ENCODE data around the gene POLN.

POLN gene

DNA sequence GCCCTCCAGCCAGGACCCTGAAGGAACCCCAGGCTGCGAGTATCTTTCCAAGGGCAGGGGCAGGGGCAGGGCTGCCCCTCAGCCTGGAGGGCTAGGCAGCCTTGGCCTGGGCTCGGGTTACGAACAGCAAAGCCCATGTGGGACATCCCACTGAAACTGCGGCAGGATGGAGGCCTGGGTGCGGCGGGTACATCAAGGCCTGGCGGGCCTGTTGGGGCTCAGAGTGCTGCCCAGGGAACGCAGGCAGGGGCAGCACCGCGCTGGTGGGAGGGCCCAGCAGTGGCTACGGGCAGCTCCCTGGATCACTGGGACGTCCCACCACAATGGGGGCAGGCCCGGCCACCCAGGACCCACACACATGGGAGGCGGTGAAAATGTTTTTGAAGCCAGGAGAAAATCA, 171.9 kb downstream of the POLN start:
- DNase-seq (ENCODE audit: low read depth): no peak

DNA sequence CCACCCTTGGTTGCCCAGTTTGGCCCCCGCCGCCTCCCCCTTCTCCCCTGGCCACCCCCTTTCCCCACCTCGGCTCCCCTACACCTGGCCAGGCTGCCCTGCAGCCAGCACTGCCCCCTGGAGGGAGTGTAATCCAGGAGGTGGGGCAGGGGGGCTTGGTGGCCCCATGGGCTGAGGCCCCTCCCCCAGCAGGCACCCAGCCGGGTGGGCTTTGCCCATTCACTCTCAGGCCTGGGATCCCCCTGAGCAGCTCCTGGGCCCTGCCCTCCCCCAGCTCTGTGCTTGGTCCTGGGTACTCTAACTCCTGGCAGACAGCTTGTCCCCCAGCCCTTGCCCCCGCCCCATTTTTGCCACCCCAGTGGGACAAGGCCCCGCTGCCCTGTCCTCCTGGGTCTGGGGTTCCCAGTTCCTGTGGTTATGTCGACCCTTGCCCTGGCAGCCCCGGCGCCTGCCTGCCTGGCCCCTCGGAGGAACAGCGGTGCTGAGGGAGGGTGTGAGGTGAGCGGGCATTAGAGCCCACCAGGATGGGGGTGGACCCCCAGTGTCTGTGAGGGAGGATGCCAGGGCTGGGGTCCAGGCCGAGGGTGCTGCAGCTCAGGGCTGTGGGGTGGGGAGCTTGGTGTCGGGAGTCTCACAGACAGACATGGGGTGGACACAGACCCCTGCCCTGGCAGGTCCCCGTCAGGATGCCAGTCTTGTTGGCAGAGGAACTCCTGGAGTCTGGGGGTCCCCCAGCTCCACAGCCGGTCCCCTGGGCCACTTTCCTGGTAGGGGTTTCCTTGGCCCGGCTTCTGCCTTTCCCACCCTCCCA, 172.6 kb downstream of the POLN start:
- no peak for DNase-seq (ENCODE audit: low read depth)

DNA sequence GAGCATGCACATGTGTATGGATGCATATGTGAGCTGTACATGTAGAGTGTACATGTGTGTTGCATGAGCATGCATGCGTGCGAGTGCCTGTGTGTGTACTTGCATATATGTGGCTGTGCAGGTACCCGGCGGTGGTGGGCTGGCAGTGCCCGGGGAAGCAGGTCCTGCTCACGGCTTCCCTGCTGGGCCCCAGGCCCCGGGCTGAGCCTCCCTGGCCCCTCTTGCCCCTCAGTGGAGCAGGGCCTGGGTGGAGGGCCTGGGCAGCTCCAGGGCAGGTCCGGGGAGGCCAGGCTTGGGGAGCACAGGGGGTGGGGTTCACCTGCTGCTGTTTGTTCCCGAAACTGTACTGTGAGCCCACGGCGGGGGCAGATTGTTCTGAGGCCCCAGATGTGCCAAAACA, 173.4 kb downstream of the POLN start:
- no peak for DNase-seq (ENCODE audit: low read depth)

DNA sequence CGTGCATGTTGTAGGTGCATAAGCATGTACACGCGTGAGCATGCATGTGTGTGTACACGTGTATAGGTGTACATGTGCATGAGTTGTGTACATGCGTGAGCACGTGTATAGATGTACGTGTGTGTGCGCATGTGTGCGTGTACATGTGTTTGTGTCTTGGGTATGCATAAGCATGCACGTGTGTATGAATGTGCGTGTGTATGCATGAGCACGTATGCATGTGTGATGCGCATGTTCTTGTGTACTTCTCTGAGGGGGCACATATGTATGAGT, 173.8 kb downstream of the POLN start:
- no peak for DNase-seq (ENCODE audit: low read depth)

DNA sequence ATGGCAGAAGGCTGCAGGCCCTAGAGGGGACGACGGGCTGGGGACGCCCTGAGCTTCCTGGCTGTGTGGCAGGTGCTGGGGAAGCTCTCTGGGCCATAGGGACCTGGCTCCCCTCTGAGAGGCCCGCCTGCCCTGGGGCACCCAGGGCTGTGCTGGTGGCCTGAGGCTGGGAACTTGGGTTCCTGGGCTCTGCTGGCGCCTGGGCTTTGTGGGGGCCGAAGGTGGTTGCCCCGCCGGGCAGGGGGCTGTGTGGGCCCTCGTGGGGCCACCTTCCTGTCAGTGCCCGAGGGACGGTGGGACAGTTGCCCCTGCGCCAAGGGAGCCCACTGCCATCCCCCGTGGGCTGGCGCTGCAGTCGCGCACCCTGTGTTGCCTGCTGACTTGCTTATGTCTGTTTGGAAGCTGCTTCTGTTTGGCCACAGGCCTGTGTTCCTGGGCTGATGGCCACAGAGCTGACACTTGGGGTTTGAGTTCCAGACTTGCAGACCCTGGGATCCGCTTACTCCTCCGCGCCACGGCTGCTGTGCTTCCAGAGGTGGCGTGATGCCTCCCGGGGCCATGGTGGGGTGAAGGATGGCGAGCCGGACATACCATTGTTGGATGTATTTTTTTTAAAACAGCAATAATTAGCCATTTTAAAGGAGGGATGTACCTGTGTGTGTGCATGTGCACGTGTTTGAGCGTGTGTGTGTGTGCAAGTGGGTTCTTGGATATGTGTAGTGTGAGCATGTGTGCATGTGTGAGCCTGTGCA, 174.3 kb downstream of the POLN start:
- DNase-seq (ENCODE audit: low read depth): no peak

DNA sequence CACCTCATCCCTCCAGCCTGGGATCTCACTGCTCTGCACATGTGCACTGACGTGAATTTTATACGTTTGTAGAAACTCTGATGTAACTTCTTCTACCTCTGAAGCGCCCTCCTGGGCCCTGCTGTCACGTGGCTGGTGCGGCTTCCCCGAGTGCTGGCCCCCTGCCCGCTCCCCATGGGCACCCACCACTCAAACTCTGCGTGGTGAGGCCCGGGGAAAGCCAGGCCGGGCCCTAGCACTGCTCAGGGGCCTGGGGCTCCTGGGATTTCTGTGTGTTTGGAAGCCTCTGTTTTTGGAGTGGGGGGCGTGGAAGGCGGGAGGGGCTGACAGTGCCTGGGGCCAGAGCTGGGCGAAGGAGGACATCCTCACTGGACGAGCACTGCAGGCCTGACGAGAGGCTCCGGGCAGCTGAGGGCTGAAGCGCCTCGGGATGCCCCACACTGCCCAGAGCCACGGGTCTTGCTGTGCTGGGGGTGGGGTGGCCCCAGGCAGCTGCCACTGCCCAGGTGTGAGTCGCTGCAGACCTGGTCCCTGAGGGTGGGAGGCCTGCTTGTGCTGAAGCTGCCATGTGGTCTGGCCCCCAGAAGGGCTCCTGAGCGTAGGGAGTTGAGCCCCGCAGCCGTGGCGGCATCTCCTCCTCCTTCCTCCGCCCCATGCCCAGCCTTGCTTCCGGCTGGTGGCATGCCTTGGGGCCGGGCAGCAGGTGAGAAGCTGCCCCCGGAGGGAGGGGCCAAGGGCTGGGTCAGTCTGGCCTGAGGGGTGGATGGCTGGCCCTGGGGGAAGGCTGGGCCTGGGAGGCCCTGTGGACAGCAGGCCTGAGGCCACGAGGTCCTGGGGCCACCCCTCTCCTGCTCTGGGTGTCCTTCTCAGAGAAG, 175.1 kb downstream of the POLN start:
- DNase-seq (ENCODE audit: low read depth): no peak

DNA sequence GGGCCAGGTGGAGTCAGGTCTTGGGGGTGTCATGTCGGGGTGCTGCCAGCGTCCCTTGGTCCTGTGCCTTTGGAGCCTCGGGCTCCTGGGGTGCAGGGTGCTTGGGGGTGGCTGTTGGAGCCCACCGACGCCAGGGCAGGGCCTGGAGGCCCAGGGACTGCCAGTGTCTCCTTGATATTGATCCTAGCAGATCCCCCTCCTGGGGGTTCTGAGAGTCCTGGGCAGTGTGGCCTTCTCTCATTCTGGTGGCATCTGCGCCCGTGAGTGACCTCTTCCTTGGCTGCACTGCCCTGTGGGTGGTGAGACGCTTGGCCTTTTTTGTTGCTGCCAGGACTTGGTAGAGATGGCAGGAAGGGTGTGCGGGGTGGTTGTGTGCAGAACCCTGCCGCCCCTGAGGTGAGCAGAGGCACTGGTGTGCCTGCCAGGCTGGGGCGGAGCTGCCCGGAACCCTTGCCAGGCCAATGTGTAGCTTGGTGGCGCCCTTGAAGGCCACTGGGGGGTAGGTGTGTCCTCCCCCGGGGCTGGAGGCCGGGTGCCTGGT, 175.8 kb downstream of the POLN start:
- DNase-seq (ENCODE audit: low read depth): no peak

DNA sequence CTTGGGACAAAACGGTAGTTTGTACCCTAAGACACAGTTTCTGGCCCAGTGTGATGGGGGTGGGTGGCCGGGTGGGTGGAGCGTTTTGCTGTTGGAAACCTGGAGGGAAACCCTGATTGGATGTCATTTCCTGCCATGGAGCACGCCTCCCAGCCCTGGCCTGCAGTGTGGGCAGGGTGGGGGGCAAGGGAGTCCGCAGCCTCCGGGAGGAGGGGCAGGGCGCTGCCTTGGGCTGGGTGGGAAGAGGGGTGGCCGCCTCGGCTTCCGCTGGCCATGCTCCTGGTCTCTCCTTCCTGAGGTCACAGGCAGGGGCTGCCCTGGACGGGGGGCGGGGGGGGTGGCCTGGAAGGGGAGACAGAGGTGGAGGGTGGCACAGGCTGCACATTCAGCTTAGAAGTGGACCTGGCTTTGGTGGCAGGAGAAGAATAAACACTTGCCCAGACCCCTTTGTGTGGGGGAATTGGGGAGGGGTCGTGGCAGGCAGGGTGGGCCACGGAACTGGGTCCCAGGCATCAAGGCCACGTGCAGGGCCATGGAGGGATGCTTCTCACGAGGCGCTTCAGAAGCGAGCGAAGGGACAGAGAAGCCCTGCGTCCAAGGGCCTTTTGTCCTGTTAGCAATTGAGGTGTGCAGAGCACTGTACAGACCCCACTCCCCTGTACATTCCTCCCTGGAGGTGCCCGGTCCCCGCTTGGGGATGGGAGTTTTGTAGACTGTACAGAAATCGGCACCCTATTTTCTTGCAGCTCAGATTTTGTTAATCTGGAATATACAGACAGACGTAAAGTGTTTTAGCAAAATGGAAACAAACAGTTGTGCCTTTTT, 176.6 kb downstream of the POLN start:
- DNase-seq (ENCODE audit: low read depth): no peak

DNA sequence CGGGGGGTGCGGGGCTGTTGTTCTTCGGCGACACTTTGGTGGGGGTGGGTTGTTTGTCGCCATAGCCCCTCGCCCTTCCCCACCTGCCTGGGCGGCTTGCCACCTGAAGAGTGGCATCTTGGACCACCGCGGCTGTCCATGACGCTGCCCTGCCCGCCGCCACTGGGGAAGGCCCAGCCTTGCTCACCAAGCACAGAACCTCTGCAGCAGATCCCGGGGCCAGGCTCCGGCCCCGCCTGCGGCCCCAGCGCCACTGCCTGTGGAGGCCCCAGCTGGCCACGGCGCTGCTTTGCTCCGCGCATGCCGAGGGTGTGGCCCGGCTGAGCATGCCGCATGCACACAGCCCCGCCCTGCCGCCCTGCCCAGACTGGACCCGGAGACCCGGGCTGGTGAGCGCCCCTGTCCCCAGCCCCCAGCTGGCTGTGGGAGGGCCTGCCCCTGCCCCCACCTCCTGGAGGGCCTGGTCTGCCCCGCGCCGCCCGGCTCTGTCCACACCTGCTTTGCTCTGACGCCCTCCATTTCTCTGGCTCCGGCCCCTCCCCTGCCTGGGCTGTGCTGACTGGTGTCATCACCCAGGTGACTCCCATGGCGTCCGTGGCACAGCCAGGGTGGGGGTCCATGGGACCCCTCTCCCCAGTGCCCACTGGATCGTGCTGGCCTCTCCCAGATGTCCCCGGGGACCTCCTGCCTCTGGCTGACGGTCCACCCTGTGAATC, 177.5 kb downstream of the POLN start:
- DNase-seq (ENCODE audit: low read depth): no peak

DNA sequence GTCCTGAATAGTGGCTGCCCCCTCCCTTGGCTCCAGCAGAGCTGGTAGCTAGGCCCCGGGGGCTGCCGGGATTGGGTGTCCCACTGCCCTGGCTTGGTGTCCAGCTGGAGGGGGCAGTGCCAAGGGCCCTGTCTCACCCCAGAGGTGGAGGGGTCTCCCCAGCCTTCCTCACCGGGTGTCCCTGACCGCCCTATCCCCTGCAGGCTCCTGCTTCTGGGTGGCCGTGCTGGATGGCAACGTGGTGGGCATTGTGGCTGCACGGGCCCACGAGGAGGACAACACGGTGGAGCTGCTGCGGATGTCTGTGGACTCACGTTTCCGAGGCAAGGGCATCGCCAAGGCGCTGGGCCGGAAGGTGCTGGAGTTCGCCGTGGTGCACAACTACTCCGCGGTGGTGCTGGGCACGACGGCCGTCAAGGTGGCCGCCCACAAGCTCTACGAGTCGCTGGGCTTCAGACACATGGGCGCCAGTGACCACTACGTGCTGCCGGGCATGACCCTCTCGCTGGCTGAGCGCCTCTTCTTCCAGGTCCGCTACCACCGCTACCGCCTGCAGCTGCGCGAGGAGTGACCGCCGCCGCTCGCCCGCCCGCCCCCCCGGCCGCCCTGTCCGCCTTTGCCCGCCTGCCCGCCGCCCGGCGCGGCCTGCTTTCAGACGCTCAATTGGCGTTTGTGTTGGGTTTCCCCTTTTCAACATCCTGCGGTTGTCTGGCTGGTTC, 178.2 kb downstream of the POLN start:
- DNase-seq (ENCODE audit: low read depth): no peak

DNA sequence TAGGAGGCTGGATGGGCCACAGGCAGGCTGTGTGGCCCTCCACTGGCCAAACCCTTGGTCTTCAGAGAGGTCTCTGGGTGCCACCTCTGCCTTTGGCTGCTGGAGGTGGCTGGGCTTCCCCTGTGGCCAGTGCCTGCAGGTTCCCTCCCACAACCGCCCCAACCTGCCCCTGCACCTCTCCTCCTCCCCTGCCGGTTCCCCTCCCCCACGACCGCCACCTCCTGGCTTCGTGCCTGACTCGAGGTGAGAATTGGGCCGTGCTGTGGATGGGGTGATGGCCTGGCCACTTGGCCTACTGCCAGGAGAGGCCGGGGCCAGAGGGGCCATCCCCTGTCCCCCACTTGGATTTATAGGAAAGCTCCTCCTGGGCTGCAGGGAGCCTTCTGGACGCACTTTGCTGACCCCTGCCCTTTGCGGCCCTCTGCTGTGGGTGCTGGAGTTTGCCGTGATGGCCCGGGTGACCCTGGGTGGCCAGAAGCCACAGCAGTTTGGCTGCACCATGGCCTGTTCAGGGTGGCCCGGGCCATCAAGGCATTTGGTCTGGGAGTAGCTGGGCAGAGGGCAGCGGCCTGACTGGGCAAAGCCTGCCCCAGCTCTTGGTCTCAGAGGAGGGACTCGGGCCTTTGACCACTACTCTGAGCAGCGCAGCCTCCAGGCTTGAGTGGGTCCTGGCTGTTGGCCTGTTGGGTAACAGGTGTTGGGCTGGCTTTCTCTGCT, 179.0 kb downstream of the POLN start:
- no peak for DNase-seq (ENCODE audit: low read depth)

DNA sequence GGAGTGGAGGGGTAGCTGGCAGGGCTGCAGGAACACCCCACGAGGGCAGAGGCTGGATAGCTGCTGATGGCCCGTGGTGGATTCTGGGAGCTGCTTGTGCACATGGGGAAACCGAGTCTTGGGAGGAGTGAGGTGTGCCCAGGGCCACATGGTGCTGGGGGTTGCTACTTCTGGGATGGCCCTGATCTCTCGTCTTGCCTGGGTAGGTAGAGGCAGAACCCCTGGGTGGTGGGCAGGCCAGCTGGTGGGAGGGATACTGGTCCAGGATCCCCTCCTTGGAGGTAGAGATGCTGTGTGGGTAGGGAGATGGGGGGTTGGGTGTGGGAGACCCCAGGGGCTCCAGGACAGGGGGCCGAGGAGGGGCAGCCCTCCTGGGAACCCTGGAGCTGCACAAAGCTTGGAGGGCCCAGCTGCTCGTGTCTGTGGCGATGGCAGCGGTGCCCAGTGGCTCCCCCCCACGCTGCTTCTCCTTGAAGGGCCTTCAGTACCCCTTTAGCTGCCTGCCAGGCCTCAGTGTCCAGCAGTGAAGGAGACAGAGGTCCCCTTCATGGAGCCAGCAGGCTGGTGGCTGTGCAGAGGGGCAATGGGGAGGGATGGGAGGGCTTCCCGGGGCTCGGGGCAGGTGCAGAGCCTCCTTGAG, 179.6 kb downstream of the POLN start:
- no peak for DNase-seq (ENCODE audit: low read depth)

DNA sequence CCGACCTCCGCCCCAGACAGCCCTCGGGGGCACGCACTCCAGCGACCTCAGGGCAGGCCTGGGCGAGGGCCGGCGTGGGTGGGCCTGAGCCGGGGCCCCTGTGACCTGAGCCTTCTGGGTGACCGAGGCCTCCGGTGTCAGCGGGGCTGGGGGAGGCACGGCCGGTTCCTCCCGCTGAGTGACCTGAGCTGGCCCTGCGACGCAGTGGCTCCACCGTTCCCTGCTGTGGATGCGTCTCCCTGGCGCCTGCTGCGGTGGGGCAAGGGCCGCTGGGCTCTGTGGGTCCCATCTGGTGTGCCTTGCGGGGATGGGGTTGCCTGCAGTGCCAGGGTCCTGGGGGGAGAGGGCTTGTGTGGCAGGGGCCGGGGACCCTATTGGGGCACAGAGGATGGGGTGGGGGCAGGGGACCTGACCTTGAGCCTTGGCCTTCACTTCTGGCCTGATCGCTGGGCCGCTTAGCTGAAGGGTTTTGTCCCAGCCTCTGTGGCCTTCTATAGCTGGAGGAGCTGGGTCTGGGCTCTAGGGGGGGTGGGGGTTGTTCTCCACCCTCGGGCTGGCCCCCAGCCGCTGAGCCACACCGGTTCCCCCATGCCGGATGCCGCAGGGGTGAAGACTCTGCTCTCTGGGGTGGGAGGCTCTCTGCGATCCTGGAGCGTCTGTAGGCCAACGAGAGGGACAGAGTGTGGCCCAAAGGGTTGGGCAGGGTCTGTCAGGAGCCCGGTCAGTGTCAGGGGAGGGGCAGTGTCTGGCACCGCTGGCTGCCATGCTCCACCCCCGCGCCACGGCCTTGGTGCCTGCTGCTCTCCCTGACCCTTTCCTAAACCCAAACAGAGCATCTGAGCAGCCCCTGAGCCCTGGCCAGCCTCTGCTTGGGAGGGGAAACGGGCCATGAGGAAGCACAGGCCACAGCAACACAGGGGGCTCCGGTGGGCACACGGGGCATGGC, 180.5 kb downstream of the POLN start:
- no peak for DNase-seq (ENCODE audit: low read depth)

DNA sequence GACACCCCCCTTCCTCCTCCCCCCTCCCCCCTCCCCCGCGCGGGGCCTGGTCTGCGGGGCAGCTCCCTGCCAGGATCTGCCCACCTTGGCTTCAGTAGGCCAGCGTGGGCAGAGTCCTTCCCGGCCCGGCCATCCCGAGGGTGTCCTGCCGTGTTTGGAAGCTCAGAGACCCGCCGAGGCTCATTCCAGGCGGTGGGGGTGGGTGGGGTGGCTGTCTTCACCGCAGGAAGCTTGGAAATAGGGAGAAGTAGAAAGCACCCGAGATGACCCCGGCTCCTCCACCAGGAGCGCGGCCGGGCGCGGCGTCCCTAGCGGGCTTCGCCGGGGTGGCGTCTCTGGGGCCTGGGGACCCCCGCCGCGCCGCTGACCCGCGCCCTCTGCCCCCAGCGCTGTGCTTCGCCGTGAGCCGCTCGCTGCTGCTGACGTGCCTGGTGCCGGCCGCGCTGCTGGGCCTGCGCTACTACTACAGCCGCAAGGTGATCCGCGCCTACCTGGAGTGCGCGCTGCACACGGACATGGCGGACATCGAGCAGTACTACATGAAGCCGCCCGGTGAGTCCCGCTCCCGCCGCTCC, 181.2 kb downstream of the POLN start:
- DNase-seq (ENCODE audit: low read depth): no peak

DNA sequence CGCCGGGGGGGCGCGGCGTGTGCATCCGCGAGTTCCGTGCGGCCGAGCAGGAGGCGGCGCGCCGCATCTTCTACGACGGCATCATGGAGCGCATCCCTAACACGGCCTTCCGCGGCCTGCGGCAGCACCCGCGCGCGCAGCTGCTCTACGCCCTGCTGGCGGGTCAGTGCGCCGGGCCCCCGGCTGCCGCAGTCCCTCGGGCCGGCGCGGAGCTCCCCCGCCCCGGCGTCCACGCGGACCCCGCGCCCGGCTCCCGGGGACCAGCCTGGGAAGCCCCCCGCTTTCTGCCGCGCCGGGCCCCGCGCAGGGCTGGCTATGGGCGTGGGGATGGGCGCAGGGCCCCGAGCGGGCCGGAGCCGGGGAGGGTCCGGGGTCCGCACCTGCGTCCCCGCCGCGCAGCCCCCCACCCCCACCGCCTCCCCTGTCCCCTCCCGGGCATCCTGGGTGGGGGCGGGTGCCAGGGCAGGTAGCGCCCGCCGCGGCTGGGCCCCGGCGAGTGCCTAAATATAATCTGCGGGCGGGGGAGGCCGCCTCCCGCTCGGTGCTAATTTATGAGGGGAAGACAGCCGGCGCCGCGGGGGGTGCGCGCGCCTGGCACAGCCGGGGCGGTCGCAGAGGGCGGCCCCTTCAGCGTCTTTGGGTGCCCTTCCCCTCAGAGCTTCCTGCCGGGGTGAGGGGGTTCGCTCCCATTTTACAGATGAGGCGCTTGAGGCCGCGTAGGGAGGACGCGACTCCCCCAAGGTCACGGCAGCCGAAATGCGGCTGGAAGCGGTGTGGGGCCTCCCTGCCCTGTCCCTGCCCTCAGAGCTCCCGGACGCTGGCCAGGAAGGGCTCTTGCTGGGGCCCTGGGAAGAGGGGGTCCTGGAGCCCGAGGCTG, 182.0 kb downstream of the POLN start:
- no peak for DNase-seq (ENCODE audit: low read depth)

DNA sequence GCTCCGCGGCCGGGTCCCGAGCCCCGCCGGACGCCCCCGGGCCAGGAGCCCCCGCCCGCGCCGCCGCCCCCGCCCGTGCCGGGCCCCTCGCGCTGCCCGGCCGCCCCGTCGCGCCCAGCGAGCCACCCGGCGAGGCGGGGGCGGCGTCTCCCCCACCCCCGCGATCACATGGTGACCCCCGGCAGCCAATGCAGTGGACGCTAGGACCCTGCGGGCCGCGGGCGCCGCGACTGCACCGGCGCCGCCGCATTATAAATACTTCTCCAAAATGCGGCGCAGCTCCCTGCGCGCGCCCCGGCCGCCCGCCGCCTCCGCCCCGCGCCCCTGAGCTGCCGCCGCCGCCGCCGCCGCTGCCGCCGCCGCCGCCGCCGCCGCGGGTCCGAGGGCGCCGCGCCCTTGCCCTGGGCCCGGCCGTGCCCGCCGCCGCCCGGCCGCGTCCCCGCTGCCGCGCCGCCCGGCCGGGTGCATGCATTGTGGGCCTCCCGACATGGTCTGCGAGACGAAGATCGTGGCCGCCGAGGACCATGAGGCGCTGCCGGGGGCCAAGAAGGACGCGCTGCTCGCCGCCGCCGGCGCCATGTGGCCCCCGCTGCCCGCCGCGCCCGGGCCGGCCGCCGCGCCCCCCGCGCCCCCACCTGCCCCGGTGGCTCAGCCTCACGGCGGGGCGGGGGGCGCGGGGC, 182.7 kb downstream of the POLN start, which contains the start of gene NAT8L:
NAT8L (plus strand) TSS at position 282 of the 680 bp plus-strand sequence; CDS start at position 467, 185 bp downstream.
- DNase-seq (ENCODE audit: low read depth): no peak

Measured in activated T-helper 9 cell treated with anti-CD3 and anti-CD28 coated beads, Interleukin-2, amount 50 U/mL, for 16 hours (primary cell).